Activated naive CD4-positive, alpha-beta T cell treated with anti-CD3 and anti-CD28 coated beads, Interleukin-2, amount 50 U/mL, for 72 hours (primary cell): ENCODE measurements around the gene TRAF6. TPM values are rescaled to one million over a fixed set of nuclear protein-coding genes. Genes with fewer than 3 reads are reported as not detected.

Experiments used
- ATAC-seq, 2 donors: fragments of 150-1000 bp; cut with Tn5 transposase; 2 replicates each; pipeline ENCODE4 v1.10.0; 2021; ENCODE audit warnings: mild to moderate bottlenecking in 2 of 2, moderate library complexity in 2 of 2
- DNase-seq, 2 donors: peaks; one replicate each; pipeline ENCODE4 v3.0.0; 2021 to 2022; ENCODE audit warnings: low spot score in 2 of 2
- H3K27ac Mint-ChIP-seq, 2 donors: one replicate each; pipeline ENCODE4 v1.8.0; 2022; ENCODE audit warnings: mild to moderate bottlenecking in 2 of 2, mixed read lengths in 2 of 2
- H3K36me3 Mint-ChIP-seq, 2 donors: one replicate each; pipeline ENCODE4 v1.8.0; 2022; ENCODE audit warnings: mixed read lengths in 2 of 2
- H3K9me3 Mint-ChIP-seq, 2 donors: one replicate each; pipeline ENCODE4 v1.8.0; 2022; ENCODE audit warnings: mixed read lengths in 2 of 2
- total RNA-seq, 2 donors: library from RNA; stranded (reverse); gene quantifications; one replicate each; pipeline ENCODE4 v1.2.3, GENCODE V29; 2022

The TRAF6 gene
- total RNA-seq, 2 donors from 2014 or later: 6.6 to 9.8 TPM

- Mint-ChIP-seq H3K27ac (no peak overlapping the region), H3K9me3 (no peaks in the 10 kb centered on the region), H3K36me3 (no peaks in the 10 kb centered on the region)
- DNase-seq (no peak), ATAC-seq (no peak)
Measured at GRCh38 chr11:36469881-36470802, 39.9 kb downstream of the TRAF6 start.

- no peaks in the 10 kb centered on the region for H3K9me3 Mint-ChIP-seq
- H3K27ac Mint-ChIP-seq: no peak overlapping the region
- ATAC-seq (no peak), DNase-seq (peak in 1 of 2 donors; percentile 31)
- no peaks in the 10 kb centered on the region for H3K36me3 Mint-ChIP-seq
Measured at GRCh38 chr11:36469063-36469462, 41.0 kb downstream of the TRAF6 start.

- DNase-seq: no peak
- ATAC-seq: no peak
- H3K36me3 Mint-ChIP-seq: peaks cover 0 to 8% of the 10 kb centered on the region in 2 donors
- peak overlapping the region in 1 of 2 donors; percentile 81 for H3K27ac Mint-ChIP-seq
- H3K9me3 Mint-ChIP-seq: no peaks in the 10 kb centered on the region
Measured at GRCh38 chr11:36467916-36468315, 42.2 kb downstream of the TRAF6 start.

- no peaks in the 10 kb centered on the region for H3K9me3 Mint-ChIP-seq
- H3K36me3 Mint-ChIP-seq: peaks cover 0 to 10% of the 10 kb centered on the region in 2 donors
- no peak for ATAC-seq
- H3K27ac Mint-ChIP-seq: no peak overlapping the region
- no peak for DNase-seq
Measured at GRCh38 chr11:36467012-36467411, 43.1 kb downstream of the TRAF6 start.

GRCh38 chr11:36465449-36466163 is 44.5 kb downstream of the TRAF6 start:
- ATAC-seq (peak in 1 of 2 donors; percentile 67), DNase-seq (no peak)
- no peaks in the 10 kb centered on the region for H3K9me3 Mint-ChIP-seq
- H3K36me3 Mint-ChIP-seq: peaks cover 0 to 10% of the 10 kb centered on the region in 2 donors
- peak overlapping the region in 1 of 2 donors; percentile 75 for H3K27ac Mint-ChIP-seq

- DNase-seq: no peak
- H3K9me3 Mint-ChIP-seq: no peaks in the 10 kb centered on the region
- H3K36me3 Mint-ChIP-seq: peaks cover 0 to 10% of the 10 kb centered on the region in 2 donors
- ATAC-seq: no peak
- H3K27ac Mint-ChIP-seq: no peak overlapping the region
Measured at GRCh38 chr11:36464720-36465119, 45.4 kb downstream of the TRAF6 start.

- peak overlapping the region in 1 of 2 donors; percentile 56 for H3K27ac Mint-ChIP-seq
Measured at GRCh38 chr11:36463781-36464180, 46.3 kb downstream of the TRAF6 start.

GRCh38 chr11:36462321-36462720 is 47.8 kb downstream of the TRAF6 start:
- no peaks in the 10 kb centered on the region for H3K9me3 Mint-ChIP-seq
- DNase-seq (no peak), ATAC-seq (no peak)
- no peak overlapping the region for H3K27ac Mint-ChIP-seq
- H3K36me3 Mint-ChIP-seq: peaks cover 0 to 10% of the 10 kb centered on the region in 2 donors

More at GRCh38 chr11:36463781-36464180, 46.3 kb downstream of the TRAF6 start:
- H3K9me3 Mint-ChIP-seq: no peaks in the 10 kb centered on the region
- peaks cover 0 to 10% of the 10 kb centered on the region in 2 donors for H3K36me3 Mint-ChIP-seq
- no peak for ATAC-seq
- DNase-seq: no peak

- H3K36me3 Mint-ChIP-seq: peaks cover 0 to 10% of the 10 kb centered on the region in 2 donors
- peak overlapping the region in 1 of 2 donors; percentile 66 for H3K27ac Mint-ChIP-seq
- ATAC-seq (peak in 1 of 2 donors; percentile 18), DNase-seq (no peak)
- no peaks in the 10 kb centered on the region for H3K9me3 Mint-ChIP-seq
Measured at GRCh38 chr11:36460220-36460619, 49.9 kb downstream of the TRAF6 start.

GRCh38 chr11:36459046-36459445 is 51.0 kb downstream of the TRAF6 start:
- peak in 1 of 2 donors; percentile 28 for ATAC-seq
- peaks cover 0 to 10% of the 10 kb centered on the region in 2 donors for H3K36me3 Mint-ChIP-seq
- H3K27ac Mint-ChIP-seq: no peak overlapping the region
- no peak for DNase-seq
- no peaks in the 10 kb centered on the region for H3K9me3 Mint-ChIP-seq

- Mint-ChIP-seq H3K27ac (peak overlapping the region in 1 of 2 donors; percentile 65), H3K36me3 (peaks cover 0 to 6% of the 10 kb centered on the region in 2 donors), H3K9me3 (no peaks in the 10 kb centered on the region)
- DNase-seq (no peak), ATAC-seq (no peak)
Measured at GRCh38 chr11:36458129-36458915, 51.8 kb downstream of the TRAF6 start.

GRCh38 chr11:36456156-36456555 is 53.9 kb downstream of the TRAF6 start:
- H3K27ac Mint-ChIP-seq: peak overlapping the region in 1 of 2 donors; percentile 89
- no peaks in the 10 kb centered on the region for H3K36me3 Mint-ChIP-seq
- ATAC-seq (no peak), DNase-seq (no peak)
- H3K9me3 Mint-ChIP-seq: no peaks in the 10 kb centered on the region

- DNase-seq (no peak), ATAC-seq (no peak)
- Mint-ChIP-seq H3K9me3 (no peaks in the 10 kb centered on the region), H3K36me3 (peaks cover 0 to 3% of the 10 kb centered on the region in 2 donors), H3K27ac (peak overlapping the region in 1 of 2 donors; percentile 89)
Measured at GRCh38 chr11:36455658-36456111, 54.4 kb downstream of the TRAF6 start.

- Mint-ChIP-seq H3K36me3 (peaks cover 2 to 6% of the 10 kb centered on the region in 2 donors), H3K27ac (peak overlapping the region in 1 of 2 donors; percentile 89), H3K9me3 (no peaks in the 10 kb centered on the region)
- DNase-seq (no peak), ATAC-seq (no peak)
Measured at GRCh38 chr11:36454941-36455631, 55.0 kb downstream of the TRAF6 start.

GRCh38 chr11:36454551-36454940 is 55.5 kb downstream of the TRAF6 start:
- H3K9me3 Mint-ChIP-seq: no peaks in the 10 kb centered on the region
- peaks cover 8 to 11% of the 10 kb centered on the region in 2 donors for H3K36me3 Mint-ChIP-seq
- no peak for ATAC-seq
- H3K27ac Mint-ChIP-seq: peak overlapping the region in 1 of 2 donors; percentile 36
- no peak for DNase-seq

- peaks cover 12% of the 10 kb centered on the region in 2 donors for H3K36me3 Mint-ChIP-seq
- peak overlapping the region in 1 of 2 donors; percentile 58 for H3K27ac Mint-ChIP-seq
- ATAC-seq: no peak
Measured at GRCh38 chr11:36453678-36454077, 56.4 kb downstream of the TRAF6 start.

More at GRCh38 chr11:36453678-36454077, 56.4 kb downstream of the TRAF6 start:
- DNase-seq: no peak
- H3K9me3 Mint-ChIP-seq: no peaks in the 10 kb centered on the region
